HT1080 (cell line): ENCODE data around the gene BCL11B. TPM values are rescaled to one million over a fixed set of nuclear protein-coding genes. Genes with fewer than 3 reads are reported as not detected.

Experiments
- DNase-seq: peaks from one replicate; pipeline ENCODE4 v3.0.0-alpha.2; 2015; ENCODE audit warnings: low read depth
- total RNA-seq: library from RNA; depleted of rRNA; stranded (reverse); fragments of >200 nt; shearing (Covaris generic); gene quantifications from 2 replicates; pipeline ENCODE4 v1.2.3, GENCODE V29; 2014; rRNA removed

BCL11B gene
- total RNA-seq, 1 experiment from 2014 or later = 0.18 TPM

DNA sequence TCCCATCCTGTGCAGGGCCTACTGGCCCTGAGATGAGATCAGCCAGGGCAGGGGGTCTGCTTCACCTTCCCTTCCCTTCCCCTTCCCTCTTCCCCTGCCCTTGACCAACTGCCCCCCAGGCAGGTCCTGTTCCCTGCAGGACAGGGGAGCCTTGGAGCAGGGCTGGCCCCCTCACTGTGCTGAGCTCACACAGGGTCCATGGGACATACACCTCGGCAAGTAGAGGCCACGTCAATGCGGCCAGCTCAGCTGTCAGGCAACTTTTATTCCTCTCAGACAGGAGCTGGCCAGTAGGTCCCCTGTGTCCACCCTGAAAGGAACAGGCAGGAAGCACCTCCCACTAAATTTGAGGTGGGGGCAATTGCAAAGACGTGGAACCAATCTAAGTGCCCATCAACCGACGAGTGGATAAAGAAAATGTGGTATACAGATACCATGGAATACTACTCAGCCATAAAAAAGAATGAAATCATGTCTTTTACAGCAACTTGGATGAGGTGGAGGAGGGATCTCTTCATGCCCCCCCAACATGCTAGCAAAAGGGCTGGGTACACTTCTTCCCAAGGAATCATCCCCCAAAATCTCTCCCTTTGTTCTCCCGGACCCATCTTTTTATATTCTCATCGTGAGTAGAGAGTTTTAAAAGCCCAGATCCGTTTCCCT, 148.7 kb downstream of the BCL11B start:
- no peak for DNase-seq

DNA sequence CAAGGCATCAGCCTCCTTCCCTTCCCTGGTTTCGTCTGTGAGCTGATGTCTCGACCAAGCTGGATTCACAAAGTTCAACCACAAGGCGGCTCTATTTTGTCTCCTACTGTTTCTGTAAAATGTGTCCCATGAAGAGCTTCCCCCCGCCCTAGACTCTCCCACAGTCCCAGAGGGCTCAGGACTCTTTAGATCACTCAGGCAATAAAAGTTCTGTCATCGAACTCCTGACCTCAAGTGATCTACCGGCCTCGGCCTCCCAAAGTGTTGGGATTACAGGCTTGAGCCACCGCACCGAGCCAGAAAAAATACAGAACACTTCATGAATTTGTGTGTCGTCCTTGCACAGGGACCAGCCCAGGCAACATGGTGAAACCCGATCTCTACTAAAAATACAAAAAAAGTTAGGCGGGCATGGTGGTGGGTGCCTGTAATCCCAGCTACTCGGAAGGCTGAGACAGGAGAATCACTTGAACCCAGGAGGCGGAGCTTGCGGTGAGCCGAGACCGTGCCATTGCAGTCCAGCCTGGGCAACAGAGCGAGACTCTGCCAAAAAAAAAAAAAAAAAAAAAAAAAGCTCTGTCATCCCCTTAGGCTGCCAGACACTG, 149.4 kb downstream of the BCL11B start:
- no peak for DNase-seq

GRCh38 chr14:99121319-99121875, 150.6 kb downstream of the BCL11B start:
- DNase-seq = no peak

DNA sequence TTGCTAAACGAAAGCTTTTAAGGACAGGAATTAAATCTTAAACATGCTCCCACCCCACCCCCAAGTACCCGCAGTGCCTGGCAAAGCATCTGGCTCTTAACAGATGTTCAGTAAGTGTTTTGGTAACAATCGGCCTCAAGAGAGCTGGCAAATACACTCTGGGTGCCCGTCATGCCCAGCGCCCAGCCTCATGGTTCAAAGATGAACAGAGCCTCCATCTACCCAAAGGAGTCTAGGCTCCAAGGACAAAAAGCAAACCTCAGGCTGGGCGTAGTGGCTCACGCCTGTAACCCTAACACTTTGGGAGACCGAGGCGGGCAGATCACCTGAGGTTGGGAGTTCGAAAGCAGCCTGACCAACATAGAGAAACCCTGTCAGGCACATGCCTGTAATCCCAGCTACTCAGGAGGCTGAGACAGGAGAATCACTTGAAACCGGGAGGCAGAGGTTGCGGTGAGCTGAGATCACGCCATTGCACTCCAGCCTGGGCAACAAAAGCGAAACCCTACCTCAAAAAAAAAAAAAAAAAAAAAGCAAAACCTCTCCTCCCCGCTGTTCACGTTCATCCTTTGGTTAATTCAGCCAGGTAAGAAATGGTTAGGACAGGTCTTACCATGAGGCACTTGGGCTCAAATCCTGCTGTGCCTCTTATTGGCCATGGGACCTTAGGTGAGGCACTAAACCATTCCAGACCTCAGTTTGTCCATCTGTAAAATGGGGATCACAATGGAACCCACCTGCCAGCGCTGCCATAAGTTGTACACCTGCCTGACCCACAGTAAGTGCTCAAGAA, 151.3 kb downstream of the BCL11B start:
- DNase-seq = no peak

GRCh38 chr14:99119554-99120525, 152.2 kb downstream of the BCL11B start:
- DNase-seq = no peak

Other genes with a start within 250 kb of the BCL11B start
- 36.6 and 37.7 TPM in 2 replicates for gene SETD3, start 208.7 kb upstream of the BCL11B start, total RNA-seq
- gene CCNK, start 209.2 kb upstream of the BCL11B start, total RNA-seq = 6.6 and 14.1 TPM in 2 replicates